Measurements from ENCODE around the gene RAB20.
A peak's percentile ranks its signal among the peaks of the same experiment; 100 is the strongest.

RAB20 gene

DNA sequence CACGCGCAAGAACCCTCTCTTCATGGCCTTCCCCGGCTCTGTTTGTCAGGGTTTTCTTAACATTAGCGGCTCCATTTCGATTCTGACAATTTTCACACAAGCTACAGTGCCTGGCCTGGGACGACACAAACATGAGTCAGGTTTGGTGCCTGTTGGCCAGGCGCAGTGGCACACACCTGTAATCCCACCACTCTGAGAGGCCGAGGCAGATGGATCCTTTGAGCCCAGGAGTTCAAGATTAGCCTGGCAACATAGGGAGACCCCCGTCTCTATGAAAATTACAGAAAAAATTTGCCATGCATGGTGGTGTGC is 1.9 kb upstream of the RAB20 start:
- no peak overlapping the region for H3K4me3 ChIP-seq (ENCODE audit: low read length, poor library complexity, severe bottlenecking)
- H3K79me2 ChIP-seq (ENCODE audit: insufficient read depth, low read length): peaks cover 28% of the 10 kb centered on the region
- no peaks in the 10 kb centered on the region for H3K9me2 ChIP-seq (replicated peaks; ENCODE audit: low read depth, low read length)
- H3K36me3 ChIP-seq (ENCODE audit: insufficient read depth, low read length): no peaks in the 10 kb centered on the region
- H3K4me1 ChIP-seq (ENCODE audit: insufficient read depth, low read length, poor library complexity, severe bottlenecking): peaks cover 37% of the 10 kb centered on the region
- H3K4me2 ChIP-seq (ENCODE audit: low read depth, low read length, poor library complexity, severe bottlenecking): peak overlapping the region; percentile 59
- H4K20me1 ChIP-seq (ENCODE audit: insufficient read depth, low read length, poor library complexity, severe bottlenecking): no peaks in the 10 kb centered on the region
- H3K9me3 ChIP-seq (ENCODE audit: insufficient read depth, low read depth, low read length): no peaks in the 10 kb centered on the region
- H3K27me3 ChIP-seq (ENCODE audit: insufficient read depth, low read length, poor library complexity, severe bottlenecking): no peaks in the 10 kb centered on the region
- H2AFZ ChIP-seq (ENCODE audit: low read length): no peak overlapping the region
- H3F3A ChIP-seq (ENCODE audit: low read depth): no peaks in the 10 kb centered on the region
- TF ChIP-seq CTCF (conservative IDR thresholded peaks at IDR 0.05; ENCODE audit: low read length) (no peak), EZH2phosphoT487 (IDR thresholded peaks at IDR 0.05; ENCODE audit: borderline replicate concordance) (no peak)
- H3K9ac ChIP-seq (ENCODE audit: low read depth, low read length, poor library complexity, severe bottlenecking): no peak overlapping the region

DNA sequence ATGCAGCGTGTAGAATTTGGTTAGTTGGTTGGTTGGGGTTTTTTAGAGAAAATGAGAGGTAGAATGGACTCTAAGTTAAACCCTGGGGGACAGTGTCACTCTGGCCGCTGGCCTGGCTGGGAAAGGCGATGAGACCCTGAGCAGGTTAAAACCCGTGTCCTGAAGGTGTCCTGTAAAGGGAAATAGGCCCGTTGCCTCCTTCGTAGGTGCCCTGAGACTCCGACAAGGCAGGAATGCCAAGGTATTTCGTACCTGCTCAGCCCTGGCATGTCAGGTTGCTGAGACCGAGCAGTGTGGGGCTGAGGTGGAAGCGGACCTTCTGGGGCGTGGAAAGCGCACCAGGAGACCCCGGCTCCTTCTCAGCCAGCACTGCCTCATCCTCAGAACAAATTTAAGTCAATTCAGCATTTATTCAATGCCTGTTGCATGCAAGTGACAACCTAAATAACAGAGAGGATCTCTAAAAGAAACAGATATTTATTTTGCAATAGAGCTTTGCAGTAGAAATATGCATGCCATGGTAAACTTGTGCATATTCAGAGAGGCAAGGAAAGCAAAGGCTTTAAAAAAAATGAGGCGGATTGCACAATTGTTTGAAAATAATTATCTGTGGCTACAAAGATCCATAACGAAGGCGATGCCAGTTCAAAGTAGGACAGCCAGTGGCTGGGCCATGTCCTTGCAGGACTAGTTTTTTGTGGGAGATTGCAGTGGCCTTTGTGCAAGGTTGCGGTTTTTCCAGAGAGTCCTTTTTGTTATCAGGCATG is 1.4 kb upstream of the RAB20 start:
- TF ChIP-seq CTCF (conservative IDR thresholded peaks at IDR 0.05; ENCODE audit: low read length): no peak
- no peak for TF ChIP-seq EZH2phosphoT487 (IDR thresholded peaks at IDR 0.05; ENCODE audit: borderline replicate concordance)
- H3K27me3 ChIP-seq (ENCODE audit: insufficient read depth, low read length, poor library complexity, severe bottlenecking): no peaks in the 10 kb centered on the region
- no peak overlapping the region for H2AFZ ChIP-seq (ENCODE audit: low read length)
- H3K4me1 ChIP-seq (ENCODE audit: insufficient read depth, low read length, poor library complexity, severe bottlenecking): peaks cover 37% of the 10 kb centered on the region
- H3F3A ChIP-seq (ENCODE audit: low read depth): no peaks in the 10 kb centered on the region
- no peaks in the 10 kb centered on the region for H3K9me2 ChIP-seq (replicated peaks; ENCODE audit: low read depth, low read length)
- peaks cover 32% of the 10 kb centered on the region for H3K79me2 ChIP-seq (ENCODE audit: insufficient read depth, low read length)
- H4K20me1 ChIP-seq (ENCODE audit: insufficient read depth, low read length, poor library complexity, severe bottlenecking): no peaks in the 10 kb centered on the region
- H3K9ac ChIP-seq (ENCODE audit: low read depth, low read length, poor library complexity, severe bottlenecking): peak overlapping the region; percentile 62
- peak overlapping the region; percentile 59 for H3K4me2 ChIP-seq (ENCODE audit: low read depth, low read length, poor library complexity, severe bottlenecking)
- H3K4me3 ChIP-seq (ENCODE audit: low read length, poor library complexity, severe bottlenecking): peak overlapping the region; percentile 79
- no peaks in the 10 kb centered on the region for H3K9me3 ChIP-seq (ENCODE audit: insufficient read depth, low read depth, low read length)
- H3K36me3 ChIP-seq (ENCODE audit: insufficient read depth, low read length): no peaks in the 10 kb centered on the region

- peak overlapping the region; percentile 62 for H3K9ac ChIP-seq (ENCODE audit: low read depth, low read length, poor library complexity, severe bottlenecking)
- H3K79me2 ChIP-seq (ENCODE audit: insufficient read depth, low read length): peaks cover 39% of the 10 kb centered on the region
- H3K9me2 ChIP-seq (replicated peaks; ENCODE audit: low read depth, low read length): no peaks in the 10 kb centered on the region
- peak overlapping the region; percentile 59 for H3K4me2 ChIP-seq (ENCODE audit: low read depth, low read length, poor library complexity, severe bottlenecking)
- TF ChIP-seq EZH2phosphoT487 (IDR thresholded peaks at IDR 0.05; ENCODE audit: borderline replicate concordance): no peak
- 0 out of 2 replicates have a peak, but pooled peaks have one; percentile 19 for TF ChIP-seq CTCF (conservative IDR thresholded peaks at IDR 0.05; ENCODE audit: low read length)
- H3K36me3 ChIP-seq (ENCODE audit: insufficient read depth, low read length): no peaks in the 10 kb centered on the region
- no peaks in the 10 kb centered on the region for H4K20me1 ChIP-seq (ENCODE audit: insufficient read depth, low read length, poor library complexity, severe bottlenecking)
- H3K4me3 ChIP-seq (ENCODE audit: low read length, poor library complexity, severe bottlenecking): peak overlapping the region; percentile 79
- H3K9me3 ChIP-seq (ENCODE audit: insufficient read depth, low read depth, low read length): 0 out of 2 replicates have a peak, but pooled peaks cover 1% of the 10 kb centered on the region
- H3K27me3 ChIP-seq (ENCODE audit: insufficient read depth, low read length, poor library complexity, severe bottlenecking): no peaks in the 10 kb centered on the region
- peak overlapping the region; percentile 84 for H2AFZ ChIP-seq (ENCODE audit: low read length)
- H3K4me1 ChIP-seq (ENCODE audit: insufficient read depth, low read length, poor library complexity, severe bottlenecking): peaks cover 37% of the 10 kb centered on the region
- H3F3A ChIP-seq (ENCODE audit: low read depth): no peaks in the 10 kb centered on the region
Observed at GRCh38 chr13:110562036-110562597, 595 bp upstream of the RAB20 start.
